Left lung (tissue), 10 donors: Measurements from ENCODE around the gene TTC17. TPM values are rescaled to one million over a fixed set of nuclear protein-coding genes. Genes with fewer than 3 reads are reported as not detected.
A peak's percentile ranks its signal among the peaks of the same experiment; 100 is the strongest.
"Not testable (repeated sequence)": the region's sequence is repeated elsewhere in the genome, so short reads cannot be mapped to it uniquely, and the experiment has no call there.

Source experiments
- ATAC-seq: fragments of 200-7000 bp; cut with Tn5 transposase; one replicate; pipeline ENCODE4 v1.9.1; 2020; ENCODE audit warnings: moderate library complexity
- DNase-seq, 4 donors: peaks; one replicate each; pipeline ENCODE4 v3.0.0-alpha.2; 2013 to 2020
- H3K27ac ChIP-seq, 2 donors: fragments of 200-600 bp; sonication (generic) in 1 of 2; one replicate each; pipeline versions ENCODE4 v1.5.0 to v1.8.0; 2020 to 2021
- H3K27me3 ChIP-seq, 2 donors: fragments of 200-600 bp; sonication (generic) in 1 of 2; one replicate each; pipeline versions ENCODE4 v1.5.0 to v1.8.0; 2020 to 2021
- H3K36me3 ChIP-seq, 2 donors: fragments of 200-600 bp; sonication (generic) in 1 of 2; one replicate each; pipeline versions ENCODE4 v1.5.0 to v1.8.0; 2020 to 2021
- H3K4me1 ChIP-seq, 2 donors: fragments of 200-600 bp; one replicate each; pipeline ENCODE4 v1.8.0; 2021
- H3K4me3 ChIP-seq, 2 donors: fragments of 200-600 bp; sonication (generic) in 1 of 2; one replicate each; pipeline versions ENCODE4 v1.5.0 to v1.8.0; 2020 to 2021; ENCODE audit warnings: mild to moderate bottlenecking in 1 of 2
- H3K9me3 ChIP-seq, 2 donors: fragments of 200-600 bp; sonication (generic) in 1 of 2; one replicate each; pipeline versions ENCODE4 v1.5.0 to v1.8.0; 2020 to 2021
- intact Hi-C, 2 donors: fragments of 100-400 bp; cut with DNase I; formaldehyde crosslinking; loops; one replicate each; pipeline versions ENCODE4 v1.11.2 to v1.14.2; 2022
- polyA plus RNA-seq, 6 donors: library from polyadenylated mRNA; unstranded; fragments of 120-200 nt; gene quantifications; one replicate each; pipeline ENCODE4 v1.2.1, GENCODE V29; 2013; ENCODE audit not compliant: insufficient read length in 6 of 6
- total RNA-seq, 2 donors: library from RNA; stranded (reverse); fragmentation: NEBNext Ultra II Directional; extraction: Animal tissue kit (Norgen Biotek cat#: 25700); gene quantifications; one replicate each; pipeline ENCODE4 v1.2.1, GENCODE V29; 2021
- TF ChIP-seq, protein P1 (sequence below), 2 donors: fragments of 200-600 bp; sonication (generic) in 1 of 2; IDR thresholded peaks; one replicate each; pipeline versions ENCODE4 v1.5.0 to v1.8.0; 2021; ENCODE audit warnings: antibody characterized with exemption in 2 of 2
- donor health status: DM: no; HTN: yes; CAD: no.
- donor health status: DM: no; HTN: no; CAD: no.

Gene TTC17
- total and polyA plus RNA-seq, 8 donors, result 71.3 to 216 (median 169) TPM

DNA sequence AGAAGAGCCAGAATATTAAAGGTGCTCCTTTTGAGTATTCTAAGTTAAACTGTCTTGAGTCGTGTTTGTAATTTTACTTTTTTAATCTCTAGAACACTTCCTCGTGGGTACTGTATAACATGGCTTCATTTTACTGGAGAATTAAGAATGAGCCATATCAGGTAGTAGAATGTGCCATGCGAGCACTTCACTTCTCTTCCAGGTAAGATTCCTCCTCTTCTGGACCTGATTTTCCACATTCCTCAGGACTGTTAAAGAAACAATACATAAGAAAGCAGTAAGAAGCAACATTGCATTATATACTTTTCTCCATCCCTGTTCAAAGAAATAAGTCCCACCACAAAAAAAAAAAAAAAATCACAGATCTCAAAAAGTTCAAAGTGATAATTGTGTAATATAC is 37.9 kb downstream of the TTC17 start:
- Histone ChIP-seq H3K27ac (no peak overlapping the region), H3K9me3 (no peaks in the 10 kb centered on the region), H3K36me3 (peaks cover 0 to 90% of the 10 kb centered on the region in 2 donors), H3K27me3 (no peaks in the 10 kb centered on the region), H3K4me1 (no peaks in the 10 kb centered on the region), H3K4me3 (no peak overlapping the region)
- TF ChIP-seq, protein P1, sequence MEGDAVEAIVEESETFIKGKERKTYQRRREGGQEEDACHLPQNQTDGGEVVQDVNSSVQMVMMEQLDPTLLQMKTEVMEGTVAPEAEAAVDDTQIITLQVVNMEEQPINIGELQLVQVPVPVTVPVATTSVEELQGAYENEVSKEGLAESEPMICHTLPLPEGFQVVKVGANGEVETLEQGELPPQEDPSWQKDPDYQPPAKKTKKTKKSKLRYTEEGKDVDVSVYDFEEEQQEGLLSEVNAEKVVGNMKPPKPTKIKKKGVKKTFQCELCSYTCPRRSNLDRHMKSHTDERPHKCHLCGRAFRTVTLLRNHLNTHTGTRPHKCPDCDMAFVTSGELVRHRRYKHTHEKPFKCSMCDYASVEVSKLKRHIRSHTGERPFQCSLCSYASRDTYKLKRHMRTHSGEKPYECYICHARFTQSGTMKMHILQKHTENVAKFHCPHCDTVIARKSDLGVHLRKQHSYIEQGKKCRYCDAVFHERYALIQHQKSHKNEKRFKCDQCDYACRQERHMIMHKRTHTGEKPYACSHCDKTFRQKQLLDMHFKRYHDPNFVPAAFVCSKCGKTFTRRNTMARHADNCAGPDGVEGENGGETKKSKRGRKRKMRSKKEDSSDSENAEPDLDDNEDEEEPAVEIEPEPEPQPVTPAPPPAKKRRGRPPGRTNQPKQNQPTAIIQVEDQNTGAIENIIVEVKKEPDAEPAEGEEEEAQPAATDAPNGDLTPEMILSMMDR (IDR thresholded peaks at IDR 0.05), result no peak
- ATAC-seq (peak; percentile 90), DNase-seq (peak in 2 of 4 donors; percentile 3 to 30)
- intact Hi-C loops, result no loop called here

DNA sequence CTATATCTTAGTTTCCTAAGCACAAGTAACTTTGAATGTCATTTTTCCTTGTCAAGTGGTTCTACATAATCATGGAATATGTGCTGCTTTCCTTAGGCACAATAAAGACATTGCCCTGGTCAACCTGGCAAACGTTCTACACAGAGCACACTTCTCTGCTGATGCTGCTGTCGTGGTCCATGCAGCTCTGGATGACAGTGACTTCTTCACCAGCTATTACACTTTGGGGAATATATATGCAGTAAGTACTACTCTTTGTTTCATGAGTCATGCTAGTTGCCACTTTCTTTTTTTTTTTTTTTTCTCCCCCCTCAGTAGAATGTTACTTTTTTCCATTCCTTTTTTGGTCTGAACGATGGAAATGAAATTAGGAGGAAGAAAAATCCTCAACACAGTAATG is 38.5 kb downstream of the TTC17 start:
- ATAC-seq (no peak), DNase-seq (no peak)
- H3K27ac ChIP-seq, result no peak overlapping the region
- H3K4me3 ChIP-seq, result no peak overlapping the region
- intact Hi-C loops, result no loop called here
- TF ChIP-seq, protein P1 (IDR thresholded peaks at IDR 0.05), result no peak
- peaks cover 0 to 90% of the 10 kb centered on the region in 2 donors for H3K36me3 ChIP-seq
- H3K4me1 ChIP-seq, result no peaks in the 10 kb centered on the region
- no peaks in the 10 kb centered on the region for H3K27me3 ChIP-seq
- no peaks in the 10 kb centered on the region for H3K9me3 ChIP-seq

DNA sequence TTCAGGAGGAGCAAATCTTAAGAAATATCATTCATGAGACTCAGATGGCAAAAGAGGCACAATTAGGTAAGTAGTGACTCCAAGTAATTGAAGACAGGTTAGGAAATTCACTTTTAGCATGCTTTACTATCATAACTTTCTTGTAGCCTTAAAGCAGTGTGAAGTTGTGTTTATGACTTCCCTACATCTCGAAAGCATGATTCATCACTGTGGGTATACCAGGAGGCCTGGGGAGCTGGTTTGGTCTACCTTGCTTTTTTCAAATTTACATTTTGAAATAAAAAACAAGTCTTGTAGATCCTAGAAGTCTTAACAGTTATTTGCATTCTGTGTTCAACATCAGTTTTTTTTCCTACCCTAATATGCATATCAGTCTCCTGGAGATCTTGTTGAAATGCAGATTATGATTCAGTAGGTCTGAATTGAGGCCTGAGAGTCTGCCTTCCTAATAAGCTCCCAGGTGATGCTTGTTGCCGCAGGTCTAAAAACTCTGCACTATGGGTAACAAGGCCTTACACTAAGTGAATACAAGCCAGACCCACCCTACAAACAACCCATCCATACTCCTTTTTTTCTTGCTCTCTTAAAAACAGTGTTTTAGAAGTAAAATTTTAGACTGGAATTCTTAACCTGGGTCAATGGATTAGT is 41.4 kb downstream of the TTC17 start:
- Histone ChIP-seq H3K27me3 (no peaks in the 10 kb centered on the region), H3K4me3 (no peak overlapping the region), H3K9me3 (no peaks in the 10 kb centered on the region), H3K27ac (no peak overlapping the region), H3K36me3 (peaks cover 3 to 88% of the 10 kb centered on the region in 2 donors), H3K4me1 (no peaks in the 10 kb centered on the region)
- ATAC-seq (no peak), DNase-seq (no peak)
- TF ChIP-seq, protein P1 (IDR thresholded peaks at IDR 0.05), result no peak
- intact Hi-C loops, result no loop called here

DNA sequence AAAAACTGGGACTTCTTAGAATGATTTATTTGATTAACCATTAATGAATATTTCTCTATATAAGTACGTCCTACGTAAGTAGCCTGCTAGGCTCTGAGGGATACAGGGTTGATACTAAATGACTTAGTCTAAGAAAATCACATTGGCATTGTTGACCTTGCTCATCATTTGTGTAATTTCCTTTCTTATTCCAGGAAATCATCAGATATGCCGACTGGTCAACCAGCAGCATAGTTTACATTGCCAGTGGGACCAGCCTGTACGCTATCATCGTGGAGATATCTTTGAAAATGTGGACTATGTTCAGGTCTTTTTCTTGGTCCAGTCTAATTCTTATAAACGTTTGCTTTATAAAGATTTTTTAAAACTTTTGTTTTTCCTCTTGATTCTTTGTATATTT is 42.5 kb downstream of the TTC17 start:
- no peak for DNase-seq
- ATAC-seq, result no peak
- no peak overlapping the region for H3K4me3 ChIP-seq
- peaks cover 3 to 94% of the 10 kb centered on the region in 2 donors for H3K36me3 ChIP-seq
- H3K27me3 ChIP-seq, result no peaks in the 10 kb centered on the region
- TF ChIP-seq, protein P1 (IDR thresholded peaks at IDR 0.05), result no peak
- H3K9me3 ChIP-seq, result no peaks in the 10 kb centered on the region
- H3K27ac ChIP-seq, result no peak overlapping the region
- H3K4me1 ChIP-seq, result no peaks in the 10 kb centered on the region
- intact Hi-C loops, result no loop called here

DNA sequence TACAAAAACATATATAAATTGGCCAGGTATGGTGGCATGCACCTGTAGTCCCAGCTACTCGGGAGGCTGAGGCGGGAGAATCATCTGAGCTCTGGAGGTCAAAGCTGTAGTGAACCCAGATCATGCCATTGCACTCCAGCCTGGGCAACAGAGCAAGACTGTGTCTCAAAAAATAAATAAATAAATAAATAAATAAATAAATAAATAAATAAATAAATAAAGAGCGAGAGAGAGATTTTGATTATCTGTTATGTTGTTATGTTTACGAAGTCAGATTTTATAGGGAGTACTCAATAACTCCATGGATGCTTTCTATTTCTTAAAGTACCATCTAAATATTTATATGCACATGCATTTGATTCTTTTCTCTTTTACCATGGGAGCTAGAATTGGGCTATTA is 43.1 kb downstream of the TTC17 start:
- ATAC-seq, DNase-seq, H3K27ac ChIP-seq, H3K27me3 ChIP-seq, H3K4me1 ChIP-seq, H3K4me3 ChIP-seq, H3K9me3 ChIP-seq, intact Hi-C loops: not testable (repeated sequence)
- H3K36me3 ChIP-seq, result peaks cover 3 to 94% of the 10 kb centered on the region in 2 donors
